Adrenal gland (tissue), 5 donors: ENCODE data around the gene NAALAD2.

Experiments
- POLR2A ChIP-seq, 2 donors: fragments of 450-650 bp; IDR thresholded peaks; one replicate each; pipeline ENCODE4 v1.6.1; 2017; ENCODE audit warnings: antibody characterized with exemption in 2 of 2, mild to moderate bottlenecking in 2 of 2, moderate library complexity in 1 of 2
- TF ChIP-seq, protein P1 (sequence below), 6 experiments: fragments of 450-650 bp in 4 of 6; fragments of 200-600 bp in 2 of 6; sonication (generic) in 1 of 6; IDR thresholded peaks; 1 replicate in 5 of 6; 2 replicates in 1 of 6; pipeline versions ENCODE4 v1.5.1 to v1.8.0; 2016 to 2021; ENCODE audit warnings: antibody characterized with exemption in 6 of 6, mild to moderate bottlenecking in 2 of 6, moderate library complexity in 1 of 6
- donor health status: DM: no; HTN: no; CAD: no.

DNA sequence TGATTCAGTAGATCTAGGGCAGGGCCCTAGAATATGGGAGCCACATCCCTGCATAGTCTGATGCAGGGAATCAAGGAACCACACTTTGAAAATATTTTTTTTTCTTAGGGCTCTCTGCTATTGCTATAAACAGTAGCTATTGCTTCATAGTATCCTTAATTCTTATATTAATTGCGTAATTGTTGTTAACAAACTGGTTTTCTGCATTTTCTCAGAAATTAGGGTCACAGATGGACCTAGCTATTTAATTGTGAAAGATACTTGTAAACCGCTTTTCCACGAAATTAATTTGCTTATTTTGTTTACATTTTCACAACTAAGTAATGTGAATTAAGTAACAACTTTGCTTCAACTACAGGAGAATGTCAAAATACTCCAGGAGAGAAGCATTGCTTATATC lies 34.1 kb downstream of the NAALAD2 start:
- TF ChIP-seq, protein P1, sequence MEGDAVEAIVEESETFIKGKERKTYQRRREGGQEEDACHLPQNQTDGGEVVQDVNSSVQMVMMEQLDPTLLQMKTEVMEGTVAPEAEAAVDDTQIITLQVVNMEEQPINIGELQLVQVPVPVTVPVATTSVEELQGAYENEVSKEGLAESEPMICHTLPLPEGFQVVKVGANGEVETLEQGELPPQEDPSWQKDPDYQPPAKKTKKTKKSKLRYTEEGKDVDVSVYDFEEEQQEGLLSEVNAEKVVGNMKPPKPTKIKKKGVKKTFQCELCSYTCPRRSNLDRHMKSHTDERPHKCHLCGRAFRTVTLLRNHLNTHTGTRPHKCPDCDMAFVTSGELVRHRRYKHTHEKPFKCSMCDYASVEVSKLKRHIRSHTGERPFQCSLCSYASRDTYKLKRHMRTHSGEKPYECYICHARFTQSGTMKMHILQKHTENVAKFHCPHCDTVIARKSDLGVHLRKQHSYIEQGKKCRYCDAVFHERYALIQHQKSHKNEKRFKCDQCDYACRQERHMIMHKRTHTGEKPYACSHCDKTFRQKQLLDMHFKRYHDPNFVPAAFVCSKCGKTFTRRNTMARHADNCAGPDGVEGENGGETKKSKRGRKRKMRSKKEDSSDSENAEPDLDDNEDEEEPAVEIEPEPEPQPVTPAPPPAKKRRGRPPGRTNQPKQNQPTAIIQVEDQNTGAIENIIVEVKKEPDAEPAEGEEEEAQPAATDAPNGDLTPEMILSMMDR (IDR thresholded peaks at IDR 0.05): no peak
- no peak for TF ChIP-seq POLR2A (IDR thresholded peaks at IDR 0.05)
